ENCODE results near the gene ZFPM1. TPM values are rescaled to one million over a fixed set of nuclear protein-coding genes. Genes with fewer than 3 reads are reported as not detected.

ZFPM1 gene
- total and polyA plus RNA-seq, 2 of the 8 experiments (the other 6 are each of a cell fraction or from before 2014, with no cell fraction given) = 0.74 to 4.8 TPM

DNA sequence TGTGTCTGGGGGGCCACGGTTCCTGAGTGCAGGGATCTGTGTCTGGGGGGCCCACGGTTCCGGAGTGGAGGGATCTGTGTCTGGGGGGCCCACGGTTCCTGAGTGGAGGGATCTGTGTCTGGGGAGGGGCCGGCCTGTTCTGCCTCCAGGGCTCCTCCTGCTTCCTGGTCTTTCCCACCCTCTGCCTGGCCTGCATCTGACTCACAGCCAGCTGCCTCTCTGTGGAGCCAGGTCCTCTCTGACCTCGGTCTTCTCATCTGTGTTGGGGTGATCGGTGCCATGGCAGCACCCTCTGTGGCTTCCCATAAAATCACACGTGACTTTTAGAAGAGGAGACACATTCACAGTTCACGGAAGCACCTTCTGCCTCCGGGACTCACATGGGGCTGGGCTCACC lies 50.3 kb downstream of the ZFPM1 start (continued):
- no peak for TF ChIP-seq KDM4A (IDR thresholded peaks at IDR 0.05; ENCODE audit: low read depth, low read length, severe bottlenecking)
- TF ChIP-seq BRCA1 (IDR thresholded peaks at IDR 0.05; ENCODE audit: low read depth, low read length) = no peak
- TF ChIP-seq, protein P1, sequence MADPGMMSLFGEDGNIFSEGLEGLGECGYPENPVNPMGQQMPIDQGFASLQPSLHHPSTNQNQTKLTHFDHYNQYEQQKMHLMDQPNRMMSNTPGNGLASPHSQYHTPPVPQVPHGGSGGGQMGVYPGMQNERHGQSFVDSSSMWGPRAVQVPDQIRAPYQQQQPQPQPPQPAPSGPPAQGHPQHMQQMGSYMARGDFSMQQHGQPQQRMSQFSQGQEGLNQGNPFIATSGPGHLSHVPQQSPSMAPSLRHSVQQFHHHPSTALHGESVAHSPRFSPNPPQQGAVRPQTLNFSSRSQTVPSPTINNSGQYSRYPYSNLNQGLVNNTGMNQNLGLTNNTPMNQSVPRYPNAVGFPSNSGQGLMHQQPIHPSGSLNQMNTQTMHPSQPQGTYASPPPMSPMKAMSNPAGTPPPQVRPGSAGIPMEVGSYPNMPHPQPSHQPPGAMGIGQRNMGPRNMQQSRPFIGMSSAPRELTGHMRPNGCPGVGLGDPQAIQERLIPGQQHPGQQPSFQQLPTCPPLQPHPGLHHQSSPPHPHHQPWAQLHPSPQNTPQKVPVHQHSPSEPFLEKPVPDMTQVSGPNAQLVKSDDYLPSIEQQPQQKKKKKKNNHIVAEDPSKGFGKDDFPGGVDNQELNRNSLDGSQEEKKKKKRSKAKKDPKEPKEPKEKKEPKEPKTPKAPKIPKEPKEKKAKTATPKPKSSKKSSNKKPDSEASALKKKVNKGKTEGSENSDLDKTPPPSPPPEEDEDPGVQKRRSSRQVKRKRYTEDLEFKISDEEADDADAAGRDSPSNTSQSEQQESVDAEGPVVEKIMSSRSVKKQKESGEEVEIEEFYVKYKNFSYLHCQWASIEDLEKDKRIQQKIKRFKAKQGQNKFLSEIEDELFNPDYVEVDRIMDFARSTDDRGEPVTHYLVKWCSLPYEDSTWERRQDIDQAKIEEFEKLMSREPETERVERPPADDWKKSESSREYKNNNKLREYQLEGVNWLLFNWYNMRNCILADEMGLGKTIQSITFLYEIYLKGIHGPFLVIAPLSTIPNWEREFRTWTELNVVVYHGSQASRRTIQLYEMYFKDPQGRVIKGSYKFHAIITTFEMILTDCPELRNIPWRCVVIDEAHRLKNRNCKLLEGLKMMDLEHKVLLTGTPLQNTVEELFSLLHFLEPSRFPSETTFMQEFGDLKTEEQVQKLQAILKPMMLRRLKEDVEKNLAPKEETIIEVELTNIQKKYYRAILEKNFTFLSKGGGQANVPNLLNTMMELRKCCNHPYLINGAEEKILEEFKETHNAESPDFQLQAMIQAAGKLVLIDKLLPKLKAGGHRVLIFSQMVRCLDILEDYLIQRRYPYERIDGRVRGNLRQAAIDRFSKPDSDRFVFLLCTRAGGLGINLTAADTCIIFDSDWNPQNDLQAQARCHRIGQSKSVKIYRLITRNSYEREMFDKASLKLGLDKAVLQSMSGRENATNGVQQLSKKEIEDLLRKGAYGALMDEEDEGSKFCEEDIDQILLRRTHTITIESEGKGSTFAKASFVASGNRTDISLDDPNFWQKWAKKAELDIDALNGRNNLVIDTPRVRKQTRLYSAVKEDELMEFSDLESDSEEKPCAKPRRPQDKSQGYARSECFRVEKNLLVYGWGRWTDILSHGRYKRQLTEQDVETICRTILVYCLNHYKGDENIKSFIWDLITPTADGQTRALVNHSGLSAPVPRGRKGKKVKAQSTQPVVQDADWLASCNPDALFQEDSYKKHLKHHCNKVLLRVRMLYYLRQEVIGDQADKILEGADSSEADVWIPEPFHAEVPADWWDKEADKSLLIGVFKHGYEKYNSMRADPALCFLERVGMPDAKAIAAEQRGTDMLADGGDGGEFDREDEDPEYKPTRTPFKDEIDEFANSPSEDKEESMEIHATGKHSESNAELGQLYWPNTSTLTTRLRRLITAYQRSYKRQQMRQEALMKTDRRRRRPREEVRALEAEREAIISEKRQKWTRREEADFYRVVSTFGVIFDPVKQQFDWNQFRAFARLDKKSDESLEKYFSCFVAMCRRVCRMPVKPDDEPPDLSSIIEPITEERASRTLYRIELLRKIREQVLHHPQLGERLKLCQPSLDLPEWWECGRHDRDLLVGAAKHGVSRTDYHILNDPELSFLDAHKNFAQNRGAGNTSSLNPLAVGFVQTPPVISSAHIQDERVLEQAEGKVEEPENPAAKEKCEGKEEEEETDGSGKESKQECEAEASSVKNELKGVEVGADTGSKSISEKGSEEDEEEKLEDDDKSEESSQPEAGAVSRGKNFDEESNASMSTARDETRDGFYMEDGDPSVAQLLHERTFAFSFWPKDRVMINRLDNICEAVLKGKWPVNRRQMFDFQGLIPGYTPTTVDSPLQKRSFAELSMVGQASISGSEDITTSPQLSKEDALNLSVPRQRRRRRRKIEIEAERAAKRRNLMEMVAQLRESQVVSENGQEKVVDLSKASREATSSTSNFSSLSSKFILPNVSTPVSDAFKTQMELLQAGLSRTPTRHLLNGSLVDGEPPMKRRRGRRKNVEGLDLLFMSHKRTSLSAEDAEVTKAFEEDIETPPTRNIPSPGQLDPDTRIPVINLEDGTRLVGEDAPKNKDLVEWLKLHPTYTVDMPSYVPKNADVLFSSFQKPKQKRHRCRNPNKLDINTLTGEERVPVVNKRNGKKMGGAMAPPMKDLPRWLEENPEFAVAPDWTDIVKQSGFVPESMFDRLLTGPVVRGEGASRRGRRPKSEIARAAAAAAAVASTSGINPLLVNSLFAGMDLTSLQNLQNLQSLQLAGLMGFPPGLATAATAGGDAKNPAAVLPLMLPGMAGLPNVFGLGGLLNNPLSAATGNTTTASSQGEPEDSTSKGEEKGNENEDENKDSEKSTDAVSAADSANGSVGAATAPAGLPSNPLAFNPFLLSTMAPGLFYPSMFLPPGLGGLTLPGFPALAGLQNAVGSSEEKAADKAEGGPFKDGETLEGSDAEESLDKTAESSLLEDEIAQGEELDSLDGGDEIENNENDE (IDR thresholded peaks at IDR 0.05; ENCODE audit: insufficient replicate concordance, low read length) = no peak
- TF ChIP-seq SAP30 (IDR thresholded peaks at IDR 0.05; ENCODE audit: insufficient read depth, insufficient replicate concordance, low read length) = no peak
- TF ChIP-seq ASH2L (IDR thresholded peaks at IDR 0.05; ENCODE audit: low read length) = no peak
